DOHH2 (cell line): ENCODE data around the gene LRIG2.

Source experiments
- EZH2phosphoT487 ChIP-seq: fragments of 200-600 bp; sonication (generic); IDR thresholded peaks from 2 replicates; pipeline ENCODE4 v1.6.1; 2017; ENCODE audit warnings: borderline replicate concordance, mild to moderate bottlenecking, antibody characterized with exemption, low read length, moderate library complexity, mixed read lengths
- TF ChIP-seq, protein P1 (sequence below): fragments of 200-600 bp; sonication (generic); IDR thresholded peaks from one replicate; pipeline ENCODE4 v1.5.1; 2014; ENCODE audit warnings: antibody characterized with exemption, mild to moderate bottlenecking, low read depth, low read length; ENCODE audit not compliant: poor library complexity, severe bottlenecking

DNA sequence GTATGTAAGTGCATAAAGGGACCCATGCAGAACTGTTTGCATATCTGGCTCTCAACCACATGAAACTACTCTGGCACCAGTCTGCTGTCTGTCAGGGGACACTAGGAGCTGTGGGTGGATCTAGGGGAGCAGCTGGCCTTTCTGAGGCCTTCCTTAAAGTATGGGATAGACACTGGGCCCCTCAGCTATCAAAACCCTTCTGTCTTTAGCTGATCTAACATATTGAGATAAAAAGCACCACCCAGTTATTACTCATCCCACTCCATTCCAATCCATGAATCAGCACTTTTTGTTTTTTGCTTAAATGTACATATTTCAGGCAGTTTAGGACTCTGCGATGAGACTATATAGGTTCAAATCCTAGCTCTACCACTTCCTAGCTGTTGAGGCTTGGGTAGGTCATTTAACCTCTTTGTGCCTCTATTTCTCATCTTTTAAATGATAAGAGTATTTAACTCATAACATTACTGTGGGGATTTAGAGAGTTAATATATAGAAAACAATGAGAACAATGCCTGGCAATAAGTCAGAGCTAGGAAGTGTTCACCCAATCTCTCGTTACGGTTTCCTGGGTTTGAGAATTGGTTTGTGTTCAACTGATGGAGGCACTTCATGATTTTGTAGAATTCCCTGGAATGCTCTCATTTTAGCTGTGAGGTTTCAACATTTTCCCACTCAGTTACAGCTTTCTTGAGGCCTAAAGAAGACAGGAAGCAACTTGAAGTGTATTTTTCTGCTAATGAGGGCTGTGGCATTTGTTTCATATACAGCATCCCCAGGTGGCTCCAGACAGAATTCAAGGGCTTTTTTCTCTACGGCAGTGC, 68.9 kb downstream of the LRIG2 start:
- TF ChIP-seq, protein P1, sequence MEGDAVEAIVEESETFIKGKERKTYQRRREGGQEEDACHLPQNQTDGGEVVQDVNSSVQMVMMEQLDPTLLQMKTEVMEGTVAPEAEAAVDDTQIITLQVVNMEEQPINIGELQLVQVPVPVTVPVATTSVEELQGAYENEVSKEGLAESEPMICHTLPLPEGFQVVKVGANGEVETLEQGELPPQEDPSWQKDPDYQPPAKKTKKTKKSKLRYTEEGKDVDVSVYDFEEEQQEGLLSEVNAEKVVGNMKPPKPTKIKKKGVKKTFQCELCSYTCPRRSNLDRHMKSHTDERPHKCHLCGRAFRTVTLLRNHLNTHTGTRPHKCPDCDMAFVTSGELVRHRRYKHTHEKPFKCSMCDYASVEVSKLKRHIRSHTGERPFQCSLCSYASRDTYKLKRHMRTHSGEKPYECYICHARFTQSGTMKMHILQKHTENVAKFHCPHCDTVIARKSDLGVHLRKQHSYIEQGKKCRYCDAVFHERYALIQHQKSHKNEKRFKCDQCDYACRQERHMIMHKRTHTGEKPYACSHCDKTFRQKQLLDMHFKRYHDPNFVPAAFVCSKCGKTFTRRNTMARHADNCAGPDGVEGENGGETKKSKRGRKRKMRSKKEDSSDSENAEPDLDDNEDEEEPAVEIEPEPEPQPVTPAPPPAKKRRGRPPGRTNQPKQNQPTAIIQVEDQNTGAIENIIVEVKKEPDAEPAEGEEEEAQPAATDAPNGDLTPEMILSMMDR = no peak
- no peak for TF ChIP-seq EZH2phosphoT487
